ENCODE results near the gene ZNF512B.
"Not testable (repeated sequence)": the region's sequence is repeated elsewhere in the genome, so short reads cannot be mapped to it uniquely, and the experiment has no call there.

ZNF512B gene, protein sequence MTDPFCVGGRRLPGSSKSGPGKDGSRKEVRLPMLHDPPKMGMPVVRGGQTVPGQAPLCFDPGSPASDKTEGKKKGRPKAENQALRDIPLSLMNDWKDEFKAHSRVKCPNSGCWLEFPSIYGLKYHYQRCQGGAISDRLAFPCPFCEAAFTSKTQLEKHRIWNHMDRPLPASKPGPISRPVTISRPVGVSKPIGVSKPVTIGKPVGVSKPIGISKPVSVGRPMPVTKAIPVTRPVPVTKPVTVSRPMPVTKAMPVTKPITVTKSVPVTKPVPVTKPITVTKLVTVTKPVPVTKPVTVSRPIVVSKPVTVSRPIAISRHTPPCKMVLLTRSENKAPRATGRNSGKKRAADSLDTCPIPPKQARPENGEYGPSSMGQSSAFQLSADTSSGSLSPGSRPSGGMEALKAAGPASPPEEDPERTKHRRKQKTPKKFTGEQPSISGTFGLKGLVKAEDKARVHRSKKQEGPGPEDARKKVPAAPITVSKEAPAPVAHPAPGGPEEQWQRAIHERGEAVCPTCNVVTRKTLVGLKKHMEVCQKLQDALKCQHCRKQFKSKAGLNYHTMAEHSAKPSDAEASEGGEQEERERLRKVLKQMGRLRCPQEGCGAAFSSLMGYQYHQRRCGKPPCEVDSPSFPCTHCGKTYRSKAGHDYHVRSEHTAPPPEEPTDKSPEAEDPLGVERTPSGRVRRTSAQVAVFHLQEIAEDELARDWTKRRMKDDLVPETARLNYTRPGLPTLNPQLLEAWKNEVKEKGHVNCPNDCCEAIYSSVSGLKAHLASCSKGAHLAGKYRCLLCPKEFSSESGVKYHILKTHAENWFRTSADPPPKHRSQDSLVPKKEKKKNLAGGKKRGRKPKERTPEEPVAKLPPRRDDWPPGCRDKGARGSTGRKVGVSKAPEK

GRCh38 chr20:63969838-63970713 lies at the start of gene ZNF512B:
TSS of gene ZNF512B (minus strand) at chr20:63969930. CDS start at chr20:63967950, 1,980 bp downstream.
- no peak for DNase-seq

DNA sequence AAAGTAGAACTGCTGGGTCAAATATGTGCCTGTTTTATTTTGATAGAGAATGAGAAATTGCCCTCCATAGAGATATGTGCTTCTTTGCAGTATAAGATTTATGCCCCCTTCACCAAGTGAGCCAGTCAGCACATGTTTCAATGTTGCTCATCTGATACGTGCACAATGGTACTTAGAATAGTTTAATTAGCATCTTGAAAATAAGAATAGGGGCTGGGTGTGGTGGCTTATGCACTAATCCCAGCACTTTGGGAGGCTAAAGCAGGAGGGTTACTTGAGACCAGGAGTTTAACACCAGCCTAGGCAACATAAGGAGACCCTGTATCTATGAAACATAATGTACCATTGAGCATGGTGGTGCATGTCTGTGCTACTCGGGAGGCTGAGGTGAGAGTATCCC lies 45.9 kb upstream of the ZNF512B start:
- DNase-seq, result no peak

- DNase-seq, result not testable (repeated sequence)
These were observed 42.8 kb upstream of the ZNF512B start for GRCh38 chr20:64012385-64013154.

DNA sequence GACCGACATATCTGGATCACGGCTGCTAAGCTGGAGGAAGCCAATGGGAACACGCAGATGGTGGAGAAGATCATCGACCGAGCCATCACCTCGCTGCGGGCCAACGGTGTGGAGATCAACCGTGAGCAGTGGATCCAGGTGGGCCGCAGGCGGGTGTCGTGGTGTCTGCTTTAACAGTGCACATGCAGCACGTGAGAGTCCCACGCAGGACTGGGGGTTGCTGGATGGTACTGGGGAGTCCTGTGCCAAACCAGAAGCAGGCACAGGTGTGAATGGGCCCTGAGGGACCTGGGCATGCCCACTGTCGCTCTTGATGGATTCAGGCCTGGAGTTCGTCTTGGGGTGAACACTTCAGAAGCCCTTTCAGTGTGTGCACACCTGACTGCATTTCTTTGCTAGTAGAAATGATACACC lies 41.6 kb upstream of the ZNF512B start:
- DNase-seq, result no peak

- no peak for DNase-seq
These were observed 41.0 kb upstream of the ZNF512B start for GRCh38 chr20:64010711-64011237.

GRCh38 chr20:64009811-64010387 lies 40.2 kb upstream of the ZNF512B start:
- DNase-seq, result no peak

GRCh38 chr20:64006902-64007301 lies 37.2 kb upstream of the ZNF512B start:
- no peak for DNase-seq

- DNase-seq, result no peak
These were observed 36.8 kb upstream of the ZNF512B start for GRCh38 chr20:64006490-64006889.

DNA sequence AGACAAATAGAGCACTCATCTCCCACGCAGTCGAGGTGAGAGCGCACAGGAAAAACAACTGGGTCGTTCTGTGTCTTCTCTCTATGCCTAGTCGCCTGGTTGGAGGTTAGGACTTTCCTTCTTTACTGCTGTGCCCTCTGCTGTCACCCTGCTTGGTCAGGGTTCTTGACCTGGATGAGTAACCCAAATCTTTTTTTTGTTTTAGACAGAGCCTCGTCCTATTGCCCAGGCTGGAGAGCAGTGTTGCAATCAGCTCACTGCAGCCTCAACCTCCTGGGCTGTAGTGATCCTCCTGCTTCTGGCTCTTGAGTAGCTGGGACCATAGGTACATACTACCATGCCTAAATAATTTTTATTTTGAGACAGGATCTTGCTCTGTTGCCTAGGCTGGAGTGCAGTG lies 35.7 kb upstream of the ZNF512B start:
- no peak for DNase-seq

DNA sequence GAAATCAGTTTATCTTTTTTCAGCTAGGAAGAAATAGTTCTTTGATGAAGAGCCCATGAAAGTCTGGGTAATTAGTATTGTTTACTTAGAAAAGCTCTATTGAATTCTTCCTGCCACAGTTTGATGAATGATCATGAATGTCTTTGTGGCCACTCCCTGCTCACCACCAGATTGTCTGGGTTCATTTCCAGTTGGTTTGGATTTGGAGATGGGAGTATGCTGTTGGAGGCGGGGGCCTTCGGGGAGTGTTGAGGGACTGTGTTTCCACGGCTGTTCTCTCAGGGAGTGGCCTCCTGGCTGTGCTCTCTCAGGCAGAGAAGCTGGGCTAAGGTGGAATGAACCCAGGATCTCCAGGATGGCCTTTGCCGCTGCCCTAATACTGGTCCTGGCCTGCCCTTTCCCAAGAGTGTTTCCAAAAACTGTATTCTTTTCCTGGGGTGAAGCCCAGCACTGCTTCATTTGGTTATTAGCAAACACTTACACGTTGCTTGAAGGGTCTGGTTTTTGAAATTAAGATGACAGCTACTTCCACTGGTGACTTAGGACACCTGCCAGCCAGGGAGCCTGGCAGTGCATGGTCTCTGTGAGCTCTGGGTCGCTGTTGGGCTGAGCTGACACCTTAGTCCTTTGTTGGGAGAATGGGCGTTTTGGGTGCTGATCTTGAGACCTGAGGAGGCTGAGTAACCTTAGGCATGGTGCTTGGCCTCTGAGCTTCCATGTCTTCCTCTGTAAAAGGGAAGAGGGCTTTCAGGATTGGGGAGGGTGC lies 34.4 kb upstream of the ZNF512B start:
- DNase-seq, result no peak

DNA sequence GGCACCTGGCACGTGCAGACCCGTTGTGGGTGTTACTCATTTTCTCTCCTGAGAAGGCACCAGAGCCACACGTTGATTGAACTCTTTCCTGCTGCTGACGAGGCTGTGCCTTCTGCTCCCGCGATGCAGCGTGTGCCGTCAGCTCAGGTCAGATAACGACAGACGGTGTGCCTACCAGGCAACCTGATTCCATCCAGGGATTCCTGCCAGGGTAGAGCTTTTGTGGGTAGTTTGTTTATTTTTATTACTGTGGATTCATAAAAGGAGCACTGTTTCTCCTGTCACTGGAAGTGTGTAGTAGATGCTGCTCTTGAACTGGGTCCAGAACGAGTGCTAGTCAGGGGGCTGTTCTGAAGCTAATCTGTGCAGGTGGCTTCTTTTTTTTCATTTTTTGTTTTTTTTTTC lies 31.9 kb upstream of the ZNF512B start:
- peak; percentile 93 for DNase-seq

DNA sequence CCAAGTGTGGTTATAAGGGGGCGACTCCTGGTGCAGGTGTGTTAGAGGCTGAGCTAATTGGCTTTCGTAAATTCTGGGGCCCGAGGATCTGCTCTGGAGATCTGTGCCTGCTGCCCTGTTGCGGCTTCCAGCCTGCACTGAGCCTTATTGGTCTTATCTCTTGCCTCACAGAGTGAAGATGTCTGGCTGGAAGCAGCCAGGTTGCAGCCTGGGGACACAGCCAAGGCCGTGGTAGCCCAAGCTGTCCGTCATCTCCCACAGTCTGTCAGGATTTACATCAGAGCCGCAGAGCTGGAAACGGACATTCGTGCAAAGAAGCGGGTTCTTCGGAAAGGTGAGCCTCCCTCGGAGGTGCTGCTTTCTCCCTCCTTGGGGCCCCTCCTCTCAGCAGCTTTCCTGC lies 31.2 kb upstream of the ZNF512B start:
- DNase-seq, result peak; percentile 40

GRCh38 chr20:63982937-63983336 lies 13.2 kb upstream of the ZNF512B start:
- no peak for DNase-seq

- peak; percentile 86 for DNase-seq
These were observed 11.3 kb upstream of the ZNF512B start, which contains the start of gene PRPF6 for GRCh38 chr20:63980806-63981728. TSS of gene PRPF6 (plus strand) at chr20:63981132. CDS start at chr20:63981246, 114 bp downstream.

- no peak for DNase-seq
These were observed 10.6 kb upstream of the ZNF512B start for GRCh38 chr20:63980317-63980805.

GRCh38 chr20:63979557-63980316 lies 10.0 kb upstream of the ZNF512B start, which contains the start of gene SAMD10:
TSS of gene SAMD10 (minus strand) at chr20:63979642. CDS start at chr20:63979467, 175 bp downstream.
- DNase-seq, result peak; percentile 61

DNA sequence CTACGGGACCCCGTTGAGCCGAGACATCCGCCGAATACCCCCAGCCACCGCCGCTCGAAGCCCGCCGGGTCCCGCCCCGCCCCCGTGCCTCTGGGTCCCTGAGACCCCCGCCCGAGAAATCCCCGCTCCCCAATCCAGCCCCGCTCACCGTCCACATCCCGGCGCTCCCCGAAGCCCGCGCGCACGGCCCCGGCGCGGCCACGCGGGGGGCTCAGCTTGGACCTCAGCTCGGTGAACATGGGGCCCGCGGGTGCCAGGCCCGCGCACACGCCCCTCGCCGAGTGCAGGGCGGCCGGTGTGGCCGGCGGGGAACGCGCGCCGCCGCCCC lies 9.5 kb upstream of the ZNF512B start:
- no peak for DNase-seq
